NB4 (cell line): ENCODE results near the gene RBMS3.

Experiments used
- CTCF ChIP-seq: IDR thresholded peaks from one replicate; pipeline ENCODE4 v1.5.1; 2012; ENCODE audit warnings: low read depth, low read length
- POLR2A ChIP-seq: IDR thresholded peaks from 2 replicates; pipeline ENCODE4 v1.6.1; 2011; ENCODE audit warnings: mild to moderate bottlenecking; ENCODE audit not compliant: insufficient read length; ENCODE audit errors: extremely low read depth

GRCh38 chr3:29593802-29594201 is 312.9 kb downstream of the RBMS3 start:
- TF ChIP-seq CTCF (no peak), POLR2A (no peak)
